Stimulated activated CD4-positive, alpha-beta T cell treated with anti-CD3 and anti-CD28 coated beads, Interleukin-2, amount 100 ng/mL, for 24 hours (primary cell): ENCODE measurements around the gene OLFM2.

Source experiments
- DNase-seq, 2 donors: peaks; one replicate each; pipeline ENCODE4 v3.0.0-alpha.2; 2020

OLFM2 gene

GRCh38 chr19:9903336-9903735 lies 33.0 kb downstream of the OLFM2 start:
- no peak for DNase-seq

DNA sequence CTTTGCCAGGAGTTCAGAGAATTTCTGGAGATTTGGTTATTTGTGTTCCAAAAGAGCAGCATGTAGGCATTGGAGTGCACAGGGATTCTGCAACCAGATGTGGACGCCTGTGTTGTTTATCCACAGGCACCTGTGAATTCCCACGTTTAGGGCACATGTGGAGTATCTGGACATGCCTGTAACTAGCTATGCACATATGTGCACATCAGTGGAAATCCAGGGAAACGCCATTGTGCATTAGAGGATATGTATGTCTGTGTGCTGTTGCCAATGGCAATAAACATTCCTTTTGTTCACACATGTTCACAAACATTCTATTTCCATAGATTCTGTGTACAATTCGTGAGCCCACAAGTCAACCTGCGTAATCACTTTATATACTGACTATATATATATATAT lies 34.7 kb downstream of the OLFM2 start:
- no peak for DNase-seq

DNA sequence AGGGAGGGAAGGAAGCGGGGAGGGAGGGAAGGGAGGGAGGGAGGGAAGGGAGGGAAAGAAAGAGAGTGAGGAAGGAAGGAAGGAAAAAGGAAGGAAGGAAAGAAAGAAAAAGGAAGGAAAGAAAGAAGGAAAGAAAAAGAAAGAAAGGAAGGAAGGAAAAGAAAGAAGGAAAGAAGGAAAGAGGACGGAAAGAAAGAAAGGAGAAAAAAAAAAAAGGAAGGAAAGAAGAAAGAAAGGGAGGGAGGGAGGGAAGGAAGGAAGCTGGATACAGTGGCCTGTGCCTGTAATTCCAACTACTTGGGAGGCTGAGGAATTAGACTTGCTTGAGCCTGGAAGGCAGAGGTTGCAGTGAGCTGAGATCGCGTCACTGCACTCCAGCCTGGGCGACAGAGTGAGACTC lies 35.3 kb downstream of the OLFM2 start:
- no peak for DNase-seq

DNA sequence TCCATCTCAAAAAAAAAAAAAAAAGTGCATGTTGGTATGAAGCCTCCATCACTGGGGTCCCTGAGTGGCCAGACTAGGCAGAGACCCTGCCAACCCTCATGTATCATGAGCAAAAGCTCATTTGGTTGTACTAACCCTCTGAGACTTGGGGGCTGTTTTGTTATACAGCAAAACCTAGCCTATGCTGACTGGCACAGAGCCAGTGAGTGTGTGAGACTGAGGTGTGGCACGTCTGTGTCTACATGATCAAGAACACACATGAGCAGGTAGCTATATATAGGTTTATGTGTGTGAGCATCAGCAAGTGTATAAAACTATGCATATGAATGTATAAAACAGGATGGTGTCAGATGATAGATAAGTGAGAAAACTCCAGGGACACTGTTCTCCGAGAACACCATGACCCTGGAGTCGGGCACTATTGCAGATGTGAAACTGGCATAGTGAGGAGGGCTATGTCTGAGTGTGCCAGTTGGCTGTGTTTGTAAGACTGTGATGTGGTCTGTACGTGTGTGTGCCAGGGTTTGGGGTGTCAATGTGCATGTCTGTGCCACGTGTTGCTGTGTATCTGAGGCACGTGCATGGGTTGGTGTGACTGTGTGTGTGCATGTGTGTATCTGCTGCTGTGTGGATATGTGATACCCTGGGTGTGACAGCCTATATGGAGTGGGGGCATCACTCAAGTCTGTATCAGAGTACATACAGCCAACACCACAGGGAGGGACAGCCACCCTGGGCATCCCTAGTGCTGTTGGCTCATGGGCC lies 44.5 kb downstream of the OLFM2 start:
- no peak for DNase-seq

GRCh38 chr19:9885077-9885552 lies 51.2 kb downstream of the OLFM2 start:
- DNase-seq: no peak

GRCh38 chr19:9883764-9884163 lies 52.6 kb downstream of the OLFM2 start:
- DNase-seq: no peak

- no peak for DNase-seq
Observed at GRCh38 chr19:9883231-9883758, 53.0 kb downstream of the OLFM2 start.

DNA sequence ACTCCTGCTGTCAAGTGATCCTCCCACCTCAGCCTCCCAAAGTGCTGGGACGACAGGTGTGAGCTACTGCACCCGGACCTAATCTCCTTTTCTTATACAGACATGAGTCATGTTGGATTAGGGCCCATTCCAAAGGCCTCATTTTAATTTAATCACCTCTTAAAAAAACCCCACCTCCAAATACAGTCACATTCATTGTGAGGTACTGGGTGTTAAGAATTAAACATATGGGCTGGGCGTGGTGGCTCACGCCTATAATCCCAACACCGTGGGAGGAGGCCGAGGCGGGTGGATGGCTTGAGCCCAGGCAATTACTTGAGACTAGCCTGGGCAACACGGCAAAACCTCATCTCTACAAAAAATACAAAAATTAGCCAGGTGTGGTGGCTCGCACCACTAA lies 54.6 kb downstream of the OLFM2 start:
- no peak for DNase-seq

DNA sequence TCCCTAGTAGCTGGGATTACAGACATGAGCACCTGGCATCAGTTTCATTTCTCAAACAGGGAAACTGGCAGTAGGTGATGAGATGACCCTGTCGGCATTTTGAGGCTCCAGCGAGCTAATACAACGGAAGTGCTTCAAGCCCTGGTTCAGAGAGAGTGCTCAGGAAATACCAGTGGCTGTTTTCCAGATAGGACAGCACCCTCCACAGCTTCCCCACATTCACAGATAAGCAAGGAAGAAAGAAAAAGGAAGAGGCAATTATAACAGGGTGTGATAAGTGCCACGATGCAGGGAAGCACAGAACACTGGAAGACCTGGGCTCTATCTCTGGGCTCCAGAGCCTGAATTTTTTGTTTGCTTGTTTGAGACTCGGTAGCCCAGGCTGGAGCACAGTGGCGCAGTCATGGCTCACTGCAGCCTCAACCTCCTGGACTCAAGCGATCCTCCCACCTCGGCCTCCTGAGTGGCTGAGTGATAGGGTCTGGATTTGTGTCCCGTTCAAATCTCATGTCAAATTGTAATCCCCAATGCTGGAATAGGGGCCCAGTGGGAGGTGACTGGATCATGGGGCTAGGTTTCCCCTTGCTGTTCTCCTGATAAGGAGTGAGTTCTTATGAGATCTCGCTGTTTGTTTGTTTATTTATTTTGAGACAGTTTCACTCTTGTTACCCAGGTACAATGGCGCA lies 57.7 kb downstream of the OLFM2 start:
- no peak for DNase-seq

DNA sequence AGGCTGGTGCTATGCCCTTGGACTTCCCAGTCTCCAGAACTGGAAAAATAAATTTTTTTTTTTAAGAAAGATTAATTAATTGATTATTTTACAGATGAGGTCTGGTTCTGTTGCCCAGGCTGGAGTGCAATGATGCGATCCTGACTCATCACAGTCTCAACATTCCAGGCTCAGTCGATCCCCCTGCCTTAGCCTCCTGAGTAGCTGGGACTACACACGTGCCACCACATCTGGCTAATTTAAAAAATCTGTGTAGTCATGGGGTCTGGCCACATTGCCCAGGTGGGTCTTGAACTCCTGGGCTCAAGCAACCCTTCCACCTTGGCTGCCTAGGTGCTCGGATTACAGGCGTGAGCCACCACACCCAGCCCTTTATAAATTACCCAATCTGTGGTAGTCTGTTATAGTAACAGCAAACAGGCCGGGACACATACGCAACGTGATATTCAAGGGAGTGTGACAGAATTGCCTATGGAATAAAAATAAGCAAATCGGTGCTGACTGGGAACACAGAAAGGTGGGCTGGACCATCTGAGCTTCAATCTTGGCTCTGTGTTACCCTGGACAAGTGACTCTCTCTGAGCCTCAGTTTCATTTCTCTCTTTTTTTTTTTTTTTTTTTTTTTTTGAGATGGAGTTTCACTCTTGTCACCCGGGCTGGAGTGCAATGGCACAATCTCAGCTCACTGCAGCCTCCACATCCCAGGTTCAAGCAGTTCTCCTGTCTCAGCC lies 58.4 kb downstream of the OLFM2 start:
- no peak for DNase-seq

DNA sequence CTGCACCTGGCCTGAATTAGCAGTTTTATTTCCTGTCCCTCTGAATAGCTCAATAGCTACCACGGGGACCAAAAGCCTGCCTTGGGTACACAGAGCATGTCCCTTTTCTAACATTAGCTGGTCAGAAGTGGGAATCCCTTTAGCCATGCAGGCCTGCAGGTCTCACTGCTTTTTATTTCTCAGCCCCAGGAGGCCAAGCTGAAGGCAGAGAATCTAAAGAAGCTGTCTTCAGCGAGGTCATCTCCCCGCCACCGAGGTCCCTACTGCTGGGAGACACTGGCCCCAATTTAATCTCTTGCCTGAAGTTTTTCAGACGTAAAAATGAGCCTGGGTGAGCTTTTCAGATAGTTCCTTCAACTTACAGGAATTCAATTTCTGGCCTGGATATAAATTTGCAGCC lies 60.5 kb downstream of the OLFM2 start:
- DNase-seq: no peak

- no peak for DNase-seq
Observed at GRCh38 chr19:9875031-9875627, 61.2 kb downstream of the OLFM2 start.

DNA sequence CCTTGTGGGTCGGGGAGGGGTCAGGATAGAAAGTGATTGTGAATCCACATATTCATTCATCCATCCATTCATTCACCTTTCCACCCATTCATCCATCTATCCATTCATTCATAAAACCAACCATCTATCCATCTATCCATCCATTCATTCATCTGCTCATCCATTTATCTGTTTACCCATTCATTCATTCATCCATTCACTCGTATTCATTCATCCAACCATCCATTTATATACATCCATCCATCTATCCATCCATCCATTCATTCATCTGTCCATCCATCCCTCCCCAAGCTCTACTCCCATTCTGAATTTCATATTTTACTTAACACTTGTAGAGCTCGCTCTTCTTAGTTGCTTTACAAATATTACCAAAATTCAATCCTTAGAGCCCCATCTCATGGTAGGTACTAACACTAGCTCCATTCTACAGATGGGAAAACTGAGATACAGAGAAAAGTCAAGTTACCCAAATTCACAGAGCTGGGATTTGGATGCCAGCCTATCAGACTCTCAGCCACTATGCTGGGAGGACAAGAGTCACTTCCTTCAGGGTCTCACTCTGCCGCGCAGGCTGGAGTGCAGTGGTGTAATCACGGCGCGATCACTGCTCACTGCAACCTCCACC lies 63.6 kb downstream of the OLFM2 start:
- DNase-seq: no peak

DNA sequence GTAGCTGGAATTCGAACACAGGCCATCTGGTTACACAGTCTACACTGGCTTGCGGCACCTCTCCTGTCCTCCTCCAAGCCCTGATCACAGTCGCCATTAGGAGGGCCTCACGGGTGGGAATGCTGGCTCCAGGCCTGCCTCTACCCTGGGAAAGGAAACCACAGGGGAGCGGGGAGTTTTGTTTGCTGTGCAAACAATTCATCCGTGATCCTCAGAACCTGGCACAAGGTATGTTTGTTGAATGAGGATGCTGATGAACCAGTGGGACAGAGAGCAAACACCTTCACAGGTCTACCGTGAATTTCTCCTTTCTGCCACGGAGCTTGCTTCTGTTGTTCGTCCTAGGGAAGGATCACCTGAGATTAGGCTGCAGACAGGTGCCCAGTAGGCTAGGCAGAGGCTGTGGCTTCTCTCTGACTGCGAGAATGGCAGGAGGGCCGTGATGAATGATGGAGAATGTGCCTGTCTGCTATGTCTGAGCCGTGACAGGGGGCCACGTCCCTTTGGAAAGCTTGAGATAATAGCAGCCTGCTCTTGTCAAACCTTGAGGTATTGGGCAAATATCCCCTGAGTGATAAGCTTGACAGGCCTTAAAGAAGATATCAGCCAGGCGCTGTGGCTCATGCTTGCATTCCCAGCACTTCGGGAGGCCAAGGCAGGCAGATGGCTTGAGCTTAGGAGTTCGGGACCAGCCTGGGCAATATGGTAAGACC lies 64.5 kb downstream of the OLFM2 start:
- no peak for DNase-seq

- DNase-seq: no peak
Observed at GRCh38 chr19:9868983-9869617, 67.2 kb downstream of the OLFM2 start.

DNA sequence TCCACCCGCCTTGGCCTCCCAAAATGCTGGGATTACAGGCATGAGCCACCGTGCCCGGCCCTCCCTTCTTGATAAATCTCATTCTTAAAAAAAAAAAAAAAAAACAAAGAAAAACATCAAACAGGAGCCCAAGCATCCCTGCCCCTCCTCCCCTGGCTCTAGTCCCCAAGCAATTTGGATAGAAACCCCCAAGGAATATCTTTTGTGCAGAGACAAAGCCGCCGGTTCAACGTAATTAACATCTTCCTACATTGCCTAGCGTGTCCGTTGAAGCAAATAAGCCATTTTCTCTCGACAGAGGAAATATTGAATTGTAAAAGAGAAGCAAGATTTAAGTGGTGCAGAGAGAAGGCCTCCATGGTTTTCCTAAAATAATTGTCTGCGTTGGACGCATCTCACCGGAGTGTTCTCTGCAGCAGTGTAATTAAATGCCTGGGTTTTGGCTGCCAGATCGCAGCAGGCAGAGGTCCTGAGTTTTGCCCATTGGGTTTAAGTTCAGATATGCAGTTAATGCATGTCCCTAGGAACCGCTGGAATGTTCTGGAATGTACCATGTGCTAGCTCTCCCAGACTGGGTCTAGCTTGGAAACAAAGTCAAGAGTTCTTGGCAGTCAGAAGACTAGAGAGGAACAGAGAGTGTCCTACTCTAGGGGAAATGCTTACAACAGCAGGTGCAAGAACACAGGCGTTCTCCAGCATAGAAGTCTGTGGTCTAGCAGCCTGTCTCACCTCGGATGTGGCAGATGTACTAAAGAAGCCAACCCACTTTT lies 70.4 kb downstream of the OLFM2 start:
- DNase-seq: no peak

DNA sequence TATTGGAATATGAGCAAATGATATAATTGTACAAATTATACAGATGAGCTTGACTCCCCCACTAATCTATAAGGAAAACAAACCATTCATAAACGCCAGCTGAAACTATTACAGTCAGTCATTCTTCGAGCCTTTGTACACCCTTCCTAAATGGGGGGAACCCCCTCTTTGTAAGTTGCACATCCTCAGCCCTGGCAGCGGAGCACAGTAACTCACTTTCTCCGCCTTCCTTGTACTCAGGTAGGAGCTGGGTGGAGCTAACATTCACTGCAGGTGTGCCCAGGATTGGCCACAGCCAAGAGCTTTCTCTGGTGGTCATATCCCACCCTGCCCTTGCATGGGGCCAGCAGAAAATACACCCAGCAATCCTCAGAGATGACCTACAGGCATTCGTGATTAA lies 72.6 kb downstream of the OLFM2 start:
- DNase-seq: peak in 1 of 2 donors; percentile 26

DNA sequence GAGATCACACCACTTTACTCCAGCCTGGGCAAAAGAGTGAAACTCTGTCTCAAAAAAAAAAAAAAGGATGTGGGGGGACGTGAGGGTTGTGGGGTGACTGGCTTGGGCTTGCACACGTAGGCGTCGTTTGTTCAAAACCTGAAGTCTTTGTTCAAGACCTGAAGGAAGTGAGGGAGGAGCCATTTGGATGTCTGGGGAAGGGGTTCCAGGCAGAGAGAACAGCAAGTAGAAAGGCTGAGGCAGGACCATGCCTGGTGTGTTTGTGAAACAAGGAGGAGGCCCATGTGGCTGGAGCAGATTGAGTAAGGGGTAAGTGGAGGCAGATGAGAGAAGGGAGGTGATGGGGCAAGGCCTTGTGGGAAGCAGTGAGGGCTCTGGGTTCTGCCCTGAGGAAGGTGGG lies 73.4 kb downstream of the OLFM2 start:
- no peak for DNase-seq

DNA sequence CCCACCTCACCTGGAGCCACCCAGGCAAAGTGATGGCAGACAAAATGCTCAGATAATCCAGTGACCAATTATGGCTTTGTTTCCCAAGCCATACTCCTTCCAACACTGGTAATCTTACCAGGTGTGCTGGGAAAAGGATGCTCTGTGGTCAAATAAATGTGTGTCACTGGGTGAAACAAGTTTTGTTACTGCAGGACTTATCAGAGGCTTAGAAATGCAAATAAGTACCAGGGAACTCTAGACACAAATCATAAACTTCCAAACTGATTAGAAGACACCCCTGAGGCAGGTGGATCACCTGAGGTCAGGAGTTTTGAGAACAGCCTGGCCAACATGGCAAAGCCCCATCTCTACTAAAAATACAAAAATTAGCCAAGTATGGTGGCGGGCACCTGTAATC lies 74.8 kb downstream of the OLFM2 start:
- no peak for DNase-seq

DNA sequence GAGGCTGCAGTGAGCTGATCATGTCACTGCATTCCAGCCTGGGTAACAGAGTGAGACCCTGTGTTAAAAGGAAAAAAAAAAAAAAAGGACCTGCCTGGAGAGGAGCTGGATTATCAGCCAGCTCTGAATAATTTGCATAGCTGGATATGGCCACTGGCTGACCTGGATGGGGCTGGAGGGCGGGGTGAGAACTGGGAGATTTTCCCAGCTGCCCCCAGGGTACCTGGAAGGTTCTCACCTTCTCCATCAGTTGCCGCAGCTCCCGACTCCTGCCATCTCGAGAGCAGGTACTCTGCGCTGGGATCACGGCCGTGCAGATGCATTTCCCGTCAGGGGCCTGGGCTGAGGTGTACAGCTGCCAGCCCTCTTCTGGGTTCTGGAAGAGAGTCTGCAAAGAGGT lies 75.9 kb downstream of the OLFM2 start:
- no peak for DNase-seq

GRCh38 chr19:9858766-9859165 lies 77.5 kb downstream of the OLFM2 start:
- no peak for DNase-seq
